ENCODE data around the gene TBC1D19.
"Not testable (repeated sequence)": the region's sequence is repeated elsewhere in the genome, so short reads cannot be mapped to it uniquely, and the experiment has no call there.

TBC1D19 gene

DNA sequence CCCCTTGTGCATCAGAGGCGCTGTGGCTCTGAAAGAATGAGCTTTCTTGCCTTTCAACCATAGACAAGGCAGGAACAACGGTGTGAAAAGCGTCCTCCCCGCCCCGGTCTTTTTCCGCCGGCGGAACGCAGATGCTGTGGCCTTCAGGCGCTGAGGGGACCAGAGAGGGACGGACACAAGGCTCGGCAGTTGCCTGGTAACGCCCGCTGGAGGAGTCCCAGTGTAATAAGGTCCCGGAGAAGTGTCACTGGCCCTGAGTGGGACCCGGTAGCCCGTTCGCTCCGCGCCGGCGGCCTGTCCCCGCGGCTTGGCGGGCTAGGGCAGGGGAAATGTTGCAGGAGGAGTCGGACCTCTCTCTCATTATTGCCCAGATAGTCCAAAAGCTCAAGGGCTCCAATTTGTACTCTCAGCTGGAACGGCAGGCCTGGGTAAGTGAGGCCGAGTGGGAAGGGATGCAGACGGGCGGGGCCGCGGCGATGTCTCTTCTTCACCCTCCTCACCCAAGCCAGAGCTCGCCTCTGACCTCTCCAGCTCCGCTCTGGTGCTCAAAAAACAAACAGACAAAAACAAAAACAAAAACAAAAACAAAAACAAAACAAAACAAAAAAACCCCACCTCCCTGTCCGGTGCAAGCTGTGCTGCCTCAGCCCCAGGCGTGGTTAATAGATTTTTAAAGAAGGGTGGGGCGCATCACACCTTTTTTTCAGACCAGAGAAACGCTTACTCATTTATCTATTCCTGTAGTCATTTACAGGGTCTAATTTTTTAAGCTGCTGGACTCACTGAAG lies at the start of gene TBC1D19:
TSS of gene TBC1D19 (plus strand) at position 220 of the 788 bp plus-strand sequence. CDS start at position 330, 110 bp downstream.
- peak; percentile 47 for DNase-seq (ENCODE audit: low read depth)
- peak within 1 kb of the TSS; percentile 71 for H3K4me3 ChIP-seq (ENCODE audit: low read depth, low read length)

DNA sequence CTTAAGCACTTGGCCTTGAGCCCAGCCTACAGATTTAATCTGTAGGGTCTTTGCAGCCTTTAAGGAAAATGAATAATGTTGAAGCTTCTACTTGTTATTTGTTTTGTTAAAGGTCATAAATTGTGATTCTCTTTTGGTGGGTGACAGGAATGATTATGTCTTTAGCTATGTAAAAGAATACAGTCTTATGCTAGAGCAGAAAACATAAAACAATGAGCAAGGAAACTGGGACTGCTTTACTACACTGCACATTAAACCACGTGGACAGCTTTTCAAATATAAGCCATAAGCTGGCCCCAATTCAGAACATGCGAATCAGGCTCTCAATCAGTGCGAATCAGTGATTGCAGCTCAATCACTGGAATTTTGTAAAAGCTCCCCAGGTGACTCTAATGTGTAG lies 40.9 kb upstream of the TBC1D19 start:
- no peak overlapping the region for H3K4me3 ChIP-seq (ENCODE audit: low read depth, low read length)
- DNase-seq (ENCODE audit: low read depth), result no peak

DNA sequence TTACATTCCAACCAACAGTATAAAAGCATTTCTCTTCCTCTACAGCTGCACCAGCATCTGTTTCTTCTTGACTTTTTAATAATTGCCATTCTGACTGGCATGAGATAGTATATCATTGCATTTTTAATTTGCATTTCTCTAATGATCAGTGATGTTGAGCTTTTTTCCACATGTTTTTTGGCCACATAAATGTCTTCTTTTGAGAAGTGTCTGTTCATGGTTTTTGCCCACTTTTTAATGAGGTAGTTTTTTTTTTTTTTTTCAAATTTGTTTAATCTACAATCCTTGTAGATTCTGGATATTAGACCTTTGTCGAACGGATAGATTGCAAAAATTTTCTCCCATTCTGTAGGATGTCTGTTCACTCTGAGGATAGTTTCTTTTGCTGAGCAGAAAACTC lies 39.5 kb upstream of the TBC1D19 start:
- DNase-seq (ENCODE audit: low read depth), result no peak
- H3K4me3 ChIP-seq (ENCODE audit: low read depth, low read length), result no peak overlapping the region

GRCh38 chr4:26548379-26548778 lies 35.5 kb upstream of the TBC1D19 start:
- not testable (repeated sequence) for H3K4me3 ChIP-seq (ENCODE audit: low read depth, low read length); DNase-seq (ENCODE audit: low read depth)

DNA sequence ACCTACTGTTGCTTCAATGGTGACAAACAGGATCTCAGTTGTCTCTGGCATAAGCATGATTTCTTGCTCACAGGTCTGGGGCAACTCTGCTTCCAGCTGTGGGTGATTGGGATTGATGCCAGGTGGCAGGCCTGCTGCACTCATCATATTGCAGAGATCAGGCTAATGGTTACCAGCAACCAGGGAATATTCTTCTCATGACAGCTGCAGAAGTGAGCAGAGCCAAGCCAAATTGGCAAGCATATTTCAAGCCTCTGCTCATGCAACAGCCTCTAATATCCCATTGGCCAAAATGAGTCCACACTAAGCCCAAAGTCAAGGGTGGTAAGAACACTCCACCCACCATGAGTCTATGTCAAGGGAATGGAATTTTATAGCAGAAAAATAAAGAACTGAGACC lies 26.7 kb upstream of the TBC1D19 start:
- H3K4me3 ChIP-seq (ENCODE audit: low read depth, low read length), result no peak overlapping the region
- DNase-seq (ENCODE audit: low read depth), result peak; percentile 98

GRCh38 chr4:26558166-26558895 lies 25.6 kb upstream of the TBC1D19 start:
- no peak overlapping the region for H3K4me3 ChIP-seq (ENCODE audit: low read depth, low read length)
- DNase-seq (ENCODE audit: low read depth), result no peak

DNA sequence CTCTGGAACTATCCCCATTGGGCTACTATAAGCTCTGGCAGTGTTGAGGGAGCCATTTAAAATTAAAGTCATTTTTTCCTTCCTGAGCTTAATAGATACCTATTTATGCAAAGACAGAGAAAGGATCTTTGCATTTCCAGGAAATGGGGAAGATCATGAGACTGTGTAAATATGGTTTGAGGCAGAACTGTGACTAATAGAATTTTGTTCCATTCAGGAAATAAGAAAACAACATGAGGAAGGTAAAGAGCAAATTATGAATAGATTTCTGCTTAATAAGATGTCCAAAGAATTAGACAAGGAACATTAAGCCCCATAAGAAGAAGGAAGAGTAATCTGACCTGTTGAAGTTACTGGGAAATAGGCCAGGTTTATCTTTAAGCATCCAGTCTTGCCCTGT lies 17.8 kb upstream of the TBC1D19 start:
- no peak overlapping the region for H3K4me3 ChIP-seq (ENCODE audit: low read depth, low read length)
- DNase-seq (ENCODE audit: low read depth), result no peak

DNA sequence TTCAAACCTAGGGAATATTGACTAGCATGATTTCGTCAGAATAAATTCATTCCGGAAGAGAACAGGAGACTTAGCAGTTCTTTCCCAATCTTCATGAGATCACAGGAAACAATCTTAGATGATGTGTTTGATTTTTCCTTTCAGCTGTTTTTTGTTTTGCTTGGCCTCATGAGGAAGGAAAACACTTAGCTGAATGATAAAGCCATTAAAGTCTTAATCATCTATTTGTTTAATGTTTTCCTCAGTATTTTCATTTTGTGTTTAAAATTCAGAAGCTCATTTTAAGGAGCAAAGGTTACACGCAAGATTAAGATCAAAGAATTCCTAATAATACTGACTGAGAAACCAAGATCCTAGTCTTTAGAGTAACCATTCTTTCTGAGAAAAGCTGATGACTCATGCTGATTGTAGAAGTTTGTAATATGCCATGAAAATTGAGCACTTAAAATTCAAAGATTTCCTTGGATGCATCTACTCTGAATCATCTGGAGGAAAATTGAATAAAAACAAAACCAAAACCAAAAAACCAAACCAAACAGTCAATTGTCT lies 15.4 kb upstream of the TBC1D19 start:
- peak; percentile 76 for DNase-seq (ENCODE audit: low read depth)
- H3K4me3 ChIP-seq (ENCODE audit: low read depth, low read length), result no peak overlapping the region

DNA sequence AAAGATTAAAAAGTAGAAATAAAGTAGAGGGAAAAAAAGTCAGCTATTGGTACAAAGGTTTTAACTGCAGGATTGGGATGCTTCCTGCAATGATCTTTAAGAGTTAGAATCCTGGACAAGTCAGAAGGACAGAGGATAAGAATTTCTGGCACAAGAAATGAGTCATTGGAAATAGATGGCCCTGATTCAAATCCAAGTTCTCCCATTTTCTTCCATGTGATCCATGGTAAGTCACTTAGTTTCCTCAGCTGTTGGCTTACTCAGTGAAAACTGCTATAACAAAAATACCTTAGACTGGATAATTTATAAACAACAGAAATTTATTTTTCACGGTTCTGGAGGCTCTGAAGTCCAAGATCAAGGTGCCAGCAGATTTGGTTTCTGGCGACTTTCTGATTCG lies 13.3 kb upstream of the TBC1D19 start:
- no peak for DNase-seq (ENCODE audit: low read depth)
- no peak overlapping the region for H3K4me3 ChIP-seq (ENCODE audit: low read depth, low read length)

- no peak overlapping the region for H3K4me3 ChIP-seq (ENCODE audit: low read depth, low read length)
- no peak for DNase-seq (ENCODE audit: low read depth)
These were observed 10.5 kb upstream of the TBC1D19 start for GRCh38 chr4:26573389-26573794.

DNA sequence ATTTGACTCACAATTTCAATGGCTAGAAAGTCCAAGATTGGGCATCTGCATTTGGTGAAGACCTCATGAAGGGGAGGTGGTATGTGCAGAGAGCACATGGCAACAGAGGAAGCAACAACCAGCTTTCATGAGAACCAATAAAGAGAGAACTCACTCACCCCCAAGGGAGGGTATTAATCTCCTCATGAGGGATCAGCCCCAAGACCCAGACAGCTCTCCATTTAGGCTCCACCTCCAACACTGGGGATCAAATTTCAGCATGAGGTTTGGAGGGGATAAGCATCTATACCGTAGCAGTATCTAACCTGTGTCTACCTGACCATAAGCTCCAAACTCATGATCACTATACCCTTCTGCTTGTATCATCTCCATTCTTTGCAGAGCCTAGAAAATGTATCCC lies 9.3 kb upstream of the TBC1D19 start:
- H3K4me3 ChIP-seq (ENCODE audit: low read depth, low read length), result no peak overlapping the region
- DNase-seq (ENCODE audit: low read depth), result no peak

DNA sequence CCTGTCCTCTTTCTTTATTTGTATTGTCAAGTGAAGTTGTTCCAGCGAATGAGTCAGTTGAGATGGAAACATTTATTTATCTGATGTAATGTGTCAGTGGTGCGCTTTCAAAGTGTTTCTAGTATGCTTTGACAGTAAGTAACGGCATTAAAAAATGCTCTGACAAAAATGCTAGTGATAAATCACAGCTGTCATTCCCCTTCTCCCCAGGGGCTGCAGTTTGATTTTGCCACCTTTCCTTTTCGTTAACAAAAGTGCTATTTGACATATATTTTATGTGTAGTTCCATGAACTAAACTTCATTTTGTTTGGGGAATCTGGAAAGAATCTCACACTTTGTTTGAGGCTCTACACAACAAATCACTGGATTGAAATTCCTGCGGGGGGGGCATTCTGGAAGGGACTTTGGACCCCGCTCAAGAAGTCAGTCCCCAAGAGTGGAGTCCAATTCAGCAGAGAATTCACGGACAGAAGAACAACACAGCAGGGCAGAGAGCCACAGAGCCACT lies 7.6 kb upstream of the TBC1D19 start:
- H3K4me3 ChIP-seq (ENCODE audit: low read depth, low read length), result no peak overlapping the region
- no peak for DNase-seq (ENCODE audit: low read depth)

GRCh38 chr4:26577066-26577465 lies 6.8 kb upstream of the TBC1D19 start:
- H3K4me3 ChIP-seq (ENCODE audit: low read depth, low read length), result no peak overlapping the region
- DNase-seq (ENCODE audit: low read depth), result no peak

DNA sequence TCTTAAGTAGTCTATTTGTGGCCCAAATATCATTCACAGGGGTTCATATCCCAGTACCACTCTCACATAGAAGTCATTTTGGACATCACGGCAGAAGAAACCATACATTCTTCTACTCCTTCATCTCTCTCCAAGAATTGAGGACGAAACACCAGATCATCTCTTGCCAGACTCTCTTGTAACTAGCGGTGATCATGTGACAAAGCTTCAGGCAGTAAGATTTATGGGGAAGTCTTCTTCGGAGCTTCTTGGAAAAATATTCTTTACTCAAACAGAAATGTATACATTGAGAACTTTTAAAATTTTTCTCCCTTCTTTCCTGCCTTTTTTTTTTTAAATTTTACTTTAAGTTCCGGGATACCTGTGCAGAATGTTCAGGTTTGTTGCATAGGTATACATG lies 4.7 kb upstream of the TBC1D19 start:
- no peak overlapping the region for H3K4me3 ChIP-seq (ENCODE audit: low read depth, low read length)
- DNase-seq (ENCODE audit: low read depth), result no peak

- not testable (repeated sequence) for DNase-seq (ENCODE audit: low read depth)
These were observed 2.5 kb upstream of the TBC1D19 start for GRCh38 chr4:26581341-26581740.

GRCh38 chr4:26583538-26583864 lies 383 bp upstream of the TBC1D19 start:
- no peak for DNase-seq (ENCODE audit: low read depth)
- peak overlapping the region; percentile 71 for H3K4me3 ChIP-seq (ENCODE audit: low read depth, low read length)

More at GRCh38 chr4:26581341-26581740, 2.5 kb upstream of the TBC1D19 start:
- not testable (repeated sequence) for H3K4me3 ChIP-seq (ENCODE audit: low read depth, low read length)

GRCh38 chr4:26584725-26585124 lies 841 bp downstream of the TBC1D19 start:
- no peak for DNase-seq (ENCODE audit: low read depth)
- H3K4me3 ChIP-seq (ENCODE audit: low read depth, low read length), result peak overlapping the region; percentile 71

DNA sequence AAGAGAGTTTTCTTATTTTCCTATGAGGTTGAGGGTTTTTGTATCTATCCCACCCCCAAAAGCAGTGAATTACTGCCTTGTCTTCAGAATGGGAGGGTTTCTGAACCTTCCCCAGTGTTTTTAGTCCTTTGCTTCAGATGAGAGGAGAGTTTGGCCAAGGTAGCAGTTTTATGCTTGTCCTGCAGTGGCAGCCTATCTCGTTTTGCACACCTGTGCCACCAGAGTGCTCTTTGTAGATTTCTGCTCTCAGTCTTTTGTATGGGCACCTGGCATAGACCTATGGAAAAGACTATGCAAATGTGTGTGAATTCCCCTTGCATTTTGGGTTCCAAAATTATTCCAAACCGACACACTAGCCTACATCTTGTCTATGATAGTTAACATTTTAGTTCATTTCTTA lies 5.8 kb downstream of the TBC1D19 start:
- DNase-seq (ENCODE audit: low read depth), result no peak
- no peak overlapping the region for H3K4me3 ChIP-seq (ENCODE audit: low read depth, low read length)

GRCh38 chr4:26590639-26591038 lies 6.8 kb downstream of the TBC1D19 start:
- H3K4me3 ChIP-seq (ENCODE audit: low read depth, low read length), result no peak overlapping the region
- DNase-seq (ENCODE audit: low read depth), result no peak

DNA sequence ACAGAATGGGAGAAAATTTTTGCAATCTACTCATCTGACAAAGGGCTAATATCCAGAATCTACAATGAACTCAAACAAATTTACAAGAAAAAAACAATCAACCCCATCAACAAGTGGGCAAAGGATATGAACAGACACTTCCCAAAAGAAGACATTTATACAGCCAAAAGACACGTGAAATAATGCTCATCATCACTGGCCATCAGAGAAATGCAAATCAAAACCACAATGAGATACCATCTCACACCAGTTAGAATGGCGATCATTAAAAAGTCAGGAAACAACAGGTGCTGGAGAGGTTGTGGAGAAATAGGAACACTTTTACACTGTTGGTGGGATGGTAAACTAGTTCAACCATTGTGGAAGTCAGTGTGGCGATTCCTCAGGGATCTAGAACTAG lies 9.7 kb downstream of the TBC1D19 start:
- DNase-seq (ENCODE audit: low read depth); H3K4me3 ChIP-seq (ENCODE audit: low read depth, low read length): not testable (repeated sequence)
